ENCODE results near the gene ANXA2. TPM values are rescaled to one million over a fixed set of nuclear protein-coding genes. Genes with fewer than 3 reads are reported as not detected.

ANXA2 gene
- total RNA-seq, 2 experiments from 2014 or later = 65.9 to 80.2 TPM

DNA sequence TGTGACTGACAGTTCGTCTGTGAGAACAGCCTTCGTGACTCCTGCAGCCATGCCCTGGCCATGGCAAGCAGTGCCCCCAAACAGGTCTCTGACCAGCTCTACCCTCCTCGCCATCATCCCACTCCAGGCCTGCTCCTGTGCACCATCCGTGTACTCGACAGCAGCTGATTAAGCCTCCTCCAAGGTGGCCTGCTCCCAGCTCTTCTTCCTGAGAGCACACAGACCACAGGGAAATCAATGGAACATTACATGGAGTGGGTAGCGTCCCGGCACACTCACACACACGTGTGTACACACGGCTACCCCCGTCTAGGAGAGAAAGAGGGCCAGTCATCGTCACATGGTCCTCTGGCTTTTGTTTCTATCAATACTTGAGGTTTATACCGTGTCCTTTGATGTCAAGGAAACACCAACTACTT lies 21.1 kb downstream of the ANXA2 start:
- intact Hi-C loops (cut with DNase I, micrococcal nuclease) = no loop called here
- no peak overlapping the region for H3K27ac Mint-ChIP-seq
- H3K9me3 Mint-ChIP-seq (ENCODE audit: low read depth) = no peaks in the 10 kb centered on the region
- no peaks in the 10 kb centered on the region for H3K27me3 Mint-ChIP-seq
- ATAC-seq = no peak
- no peak for DNase-seq
- no peak overlapping the region for H3K4me3 Mint-ChIP-seq
- POLR2A ChIA-PET = interaction anchor here (0.6 kb wide), 1 partner anchor 29 kb away, joined by 3 read pairs; no protein-coding TSS in a partner anchor
- H3K4me1 Mint-ChIP-seq = no peaks in the 10 kb centered on the region
- peaks cover 6% of the 10 kb centered on the region for H3K36me3 Mint-ChIP-seq (ENCODE audit: low read depth)
- CTCF ChIA-PET = interaction anchor here (0.5 to 1.9 kb wide), 4 partner anchors 8 to 114 kb away, joined by 3 to 5 read pairs (median 4); no protein-coding TSS in a partner anchor

GRCh38 chr15:60375306-60375705 lies 22.5 kb downstream of the ANXA2 start:
- H3K4me1 Mint-ChIP-seq = peaks cover 13% of the 10 kb centered on the region
- H3K4me3 Mint-ChIP-seq = no peak overlapping the region
- no peaks in the 10 kb centered on the region for H3K27me3 Mint-ChIP-seq
- no peak for DNase-seq
- intact Hi-C loops (cut with DNase I, micrococcal nuclease) = no loop called here
- CTCF ChIA-PET = interaction anchor here (0.5 to 1.9 kb wide), 3 partner anchors 10 to 777 kb away, joined by 3 to 5 read pairs (median 3); no protein-coding TSS in a partner anchor
- POLR2A ChIA-PET = no interaction called here
- no peak overlapping the region for H3K27ac Mint-ChIP-seq
- H3K9me3 Mint-ChIP-seq (ENCODE audit: low read depth) = no peaks in the 10 kb centered on the region
- H3K36me3 Mint-ChIP-seq (ENCODE audit: low read depth) = peaks cover 2% of the 10 kb centered on the region
- no peak for ATAC-seq

DNA sequence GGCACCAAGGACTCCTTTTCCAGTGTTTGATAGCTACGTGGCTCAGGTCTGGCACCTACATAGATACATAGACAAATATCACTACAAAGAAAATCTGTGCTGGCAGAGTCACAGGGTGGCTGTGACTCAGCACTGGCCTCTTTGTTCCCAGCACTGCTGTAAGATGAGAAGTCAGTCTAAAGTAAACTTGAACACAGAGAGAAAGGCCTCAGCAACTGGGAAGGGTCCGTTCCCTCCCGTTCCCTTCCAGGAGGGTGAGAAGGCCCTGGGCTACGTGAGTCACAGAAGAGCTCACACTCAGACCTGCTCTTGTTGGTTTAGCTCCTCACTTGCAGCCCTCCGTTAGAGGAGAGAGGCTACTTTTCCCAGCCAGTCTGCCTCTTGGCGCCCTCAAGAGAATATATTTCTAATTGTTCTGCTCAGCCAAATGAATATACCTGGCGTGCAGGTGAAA lies 23.1 kb downstream of the ANXA2 start:
- H3K9me3 Mint-ChIP-seq (ENCODE audit: low read depth) = no peaks in the 10 kb centered on the region
- peaks cover 2% of the 10 kb centered on the region for H3K36me3 Mint-ChIP-seq (ENCODE audit: low read depth)
- intact Hi-C loops (cut with DNase I, micrococcal nuclease) = no loop called here

GRCh38 chr15:60374209-60374608 lies 23.6 kb downstream of the ANXA2 start:
- ChIA-PET POLR2A (no interaction called here), CTCF (interaction anchor here (1.0 to 1.1 kb wide), 2 partner anchors 46 to 134 kb away, joined by 3 read pairs; no protein-coding TSS in a partner anchor)
- DNase-seq (no peak), ATAC-seq (no peak)
- Mint-ChIP-seq H3K27ac (no peak overlapping the region), H3K27me3 (no peaks in the 10 kb centered on the region), H3K36me3 (ENCODE audit: low read depth) (peaks cover 2% of the 10 kb centered on the region), H3K4me3 (no peak overlapping the region), H3K9me3 (ENCODE audit: low read depth) (no peaks in the 10 kb centered on the region), H3K4me1 (peaks cover 13% of the 10 kb centered on the region)
- intact Hi-C loops (cut with DNase I, micrococcal nuclease) = no loop called here

More for the DNA sequence above, 23.1 kb downstream of the ANXA2 start:
- H3K4me1 Mint-ChIP-seq = peaks cover 13% of the 10 kb centered on the region
- ChIA-PET POLR2A (no interaction called here), CTCF (interaction anchor here (1.1 to 1.9 kb wide), 2 partner anchors 10 to 46 kb away, joined by 3 to 5 read pairs; no protein-coding TSS in a partner anchor)
- H3K27me3 Mint-ChIP-seq = no peaks in the 10 kb centered on the region
- H3K4me3 Mint-ChIP-seq = no peak overlapping the region
- DNase-seq (peak; percentile 21), ATAC-seq (peak; percentile 73)
- H3K27ac Mint-ChIP-seq = no peak overlapping the region

DNA sequence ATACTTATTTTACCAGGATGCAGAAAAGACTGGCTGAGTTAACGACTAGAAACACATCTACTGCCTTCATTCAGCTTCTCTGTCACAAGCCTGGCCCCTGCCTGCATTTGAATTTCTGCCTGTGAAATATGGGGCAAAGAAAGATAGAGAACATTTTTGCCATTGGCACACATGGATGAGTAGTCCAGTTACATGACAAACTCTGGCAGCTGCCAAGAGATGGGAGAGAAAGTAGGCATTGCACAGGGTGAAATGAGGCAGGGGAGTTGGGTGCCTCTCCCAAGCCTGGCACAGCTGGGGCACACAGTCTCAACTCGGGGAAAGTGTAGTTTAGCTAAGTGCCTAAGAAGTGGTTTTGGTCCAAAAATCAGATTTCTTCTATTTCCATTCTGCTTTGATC lies 24.0 kb downstream of the ANXA2 start:
- Mint-ChIP-seq H3K9me3 (ENCODE audit: low read depth) (no peaks in the 10 kb centered on the region), H3K36me3 (ENCODE audit: low read depth) (peaks cover 2% of the 10 kb centered on the region), H3K27me3 (no peaks in the 10 kb centered on the region), H3K4me3 (no peak overlapping the region), H3K4me1 (peaks cover 13% of the 10 kb centered on the region), H3K27ac (no peak overlapping the region)
- ATAC-seq (no peak), DNase-seq (no peak)
- ChIA-PET POLR2A (no interaction called here), CTCF (interaction anchor here (1.0 to 1.3 kb wide), 3 partner anchors 11 to 134 kb away, joined by 3 to 7 read pairs (median 3); no protein-coding TSS in a partner anchor)
- intact Hi-C loops (cut with DNase I, micrococcal nuclease) = no loop called here

DNA sequence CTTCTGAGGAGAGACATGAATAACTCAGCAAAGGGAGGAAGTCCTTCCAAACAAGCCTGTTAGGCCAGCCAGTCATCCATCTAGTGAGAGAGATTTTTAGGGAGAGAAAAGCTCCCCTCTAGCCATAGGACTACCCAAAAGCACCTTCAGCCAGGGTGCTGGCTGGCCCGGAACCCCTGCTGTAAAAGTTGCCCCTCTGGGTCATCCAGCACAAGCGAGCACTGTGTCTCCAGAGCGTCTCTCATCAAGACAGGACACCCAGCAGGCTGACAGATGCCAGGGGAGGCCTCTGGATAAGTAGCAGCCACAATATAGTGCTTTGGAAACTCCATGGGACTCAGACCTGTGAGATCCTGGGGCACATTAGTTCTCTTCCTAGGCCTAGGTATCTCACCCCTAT lies 24.5 kb downstream of the ANXA2 start:
- ChIA-PET POLR2A (no interaction called here), CTCF (interaction anchor here (1.0 to 1.3 kb wide), 2 partner anchors 11 to 135 kb away, joined by 3 to 7 read pairs; no protein-coding TSS in a partner anchor)
- no peaks in the 10 kb centered on the region for H3K27me3 Mint-ChIP-seq
- peaks cover 2% of the 10 kb centered on the region for H3K36me3 Mint-ChIP-seq (ENCODE audit: low read depth)
- H3K9me3 Mint-ChIP-seq (ENCODE audit: low read depth) = no peaks in the 10 kb centered on the region
- no peak for DNase-seq
- H3K4me1 Mint-ChIP-seq = peaks cover 13% of the 10 kb centered on the region
- ATAC-seq = no peak
- H3K4me3 Mint-ChIP-seq = no peak overlapping the region
- H3K27ac Mint-ChIP-seq = no peak overlapping the region
- intact Hi-C loops (cut with DNase I, micrococcal nuclease) = no loop called here

- H3K27ac Mint-ChIP-seq = no peak overlapping the region
- H3K36me3 Mint-ChIP-seq (ENCODE audit: low read depth) = peaks cover 2% of the 10 kb centered on the region
These were observed 25.0 kb downstream of the ANXA2 start for GRCh38 chr15:60372756-60373155.

GRCh38 chr15:60372227-60372626 lies 25.6 kb downstream of the ANXA2 start:
- H3K36me3 Mint-ChIP-seq (ENCODE audit: low read depth) = peaks cover 2% of the 10 kb centered on the region
- intact Hi-C loops (cut with DNase I, micrococcal nuclease) = no loop called here
- CTCF ChIA-PET = interaction anchor here (1.3 to 1.4 kb wide), 2 partner anchors 10 to 13 kb away, joined by 4 to 7 read pairs; no protein-coding TSS in a partner anchor

More at GRCh38 chr15:60372756-60373155, 25.0 kb downstream of the ANXA2 start:
- ChIA-PET POLR2A (no interaction called here), CTCF (interaction anchor here (1.3 to 1.4 kb wide), 2 partner anchors 10 to 13 kb away, joined by 4 to 7 read pairs; no protein-coding TSS in a partner anchor)
- no peak for DNase-seq
- H3K4me1 Mint-ChIP-seq = peaks cover 13% of the 10 kb centered on the region
- no peaks in the 10 kb centered on the region for H3K27me3 Mint-ChIP-seq
- no peak overlapping the region for H3K4me3 Mint-ChIP-seq
- intact Hi-C loops (cut with DNase I, micrococcal nuclease) = no loop called here
- no peak for ATAC-seq
- H3K9me3 Mint-ChIP-seq (ENCODE audit: low read depth) = no peaks in the 10 kb centered on the region

GRCh38 chr15:60371175-60372051 lies 26.4 kb downstream of the ANXA2 start:
- peak; percentile 39 for ATAC-seq
- H3K4me1 Mint-ChIP-seq = peaks cover 13% of the 10 kb centered on the region
- ChIA-PET CTCF (interaction anchor here (1.4 kb wide), 1 partner anchor 12 kb away, joined by 4 read pairs; no protein-coding TSS in a partner anchor), POLR2A (no interaction called here)
- no peak overlapping the region for H3K27ac Mint-ChIP-seq
- DNase-seq = peak; percentile 52
- intact Hi-C loops (cut with DNase I, micrococcal nuclease) = no loop called here
- H3K27me3 Mint-ChIP-seq = no peaks in the 10 kb centered on the region
- peaks cover 2% of the 10 kb centered on the region for H3K36me3 Mint-ChIP-seq (ENCODE audit: low read depth)
- H3K4me3 Mint-ChIP-seq = no peak overlapping the region
- H3K9me3 Mint-ChIP-seq (ENCODE audit: low read depth) = no peaks in the 10 kb centered on the region

More at GRCh38 chr15:60372227-60372626, 25.6 kb downstream of the ANXA2 start:
- DNase-seq (no peak), ATAC-seq (no peak)
- POLR2A ChIA-PET = no interaction called here
- Mint-ChIP-seq H3K27ac (no peak overlapping the region), H3K4me3 (no peak overlapping the region), H3K9me3 (ENCODE audit: low read depth) (no peaks in the 10 kb centered on the region), H3K27me3 (no peaks in the 10 kb centered on the region), H3K4me1 (peaks cover 13% of the 10 kb centered on the region)

DNA sequence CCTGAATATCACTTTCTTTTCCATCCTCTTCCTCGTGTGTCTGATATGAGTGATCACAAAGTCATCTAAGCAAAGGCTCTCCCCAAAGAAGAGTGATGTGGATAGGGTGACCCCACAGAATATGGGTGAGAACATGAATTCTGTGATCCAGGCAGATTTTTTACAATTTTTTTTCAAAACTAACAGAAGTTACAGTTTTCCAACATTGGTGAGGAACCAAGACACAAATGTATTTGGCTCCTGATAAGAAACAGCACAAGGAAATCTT lies 27.0 kb downstream of the ANXA2 start:
- Mint-ChIP-seq H3K4me1 (peaks cover 13% of the 10 kb centered on the region), H3K4me3 (no peak overlapping the region), H3K9me3 (ENCODE audit: low read depth) (no peaks in the 10 kb centered on the region), H3K27me3 (no peaks in the 10 kb centered on the region), H3K36me3 (ENCODE audit: low read depth) (peaks cover 2% of the 10 kb centered on the region), H3K27ac (no peak overlapping the region)
- intact Hi-C loops (cut with DNase I, micrococcal nuclease) = no loop called here
- POLR2A ChIA-PET = no interaction called here
- DNase-seq = no peak
- no peak for ATAC-seq
- CTCF ChIA-PET = no interaction called here

- POLR2A ChIA-PET = no interaction called here
- no peaks in the 10 kb centered on the region for H3K27me3 Mint-ChIP-seq
These were observed 27.5 kb downstream of the ANXA2 start for GRCh38 chr15:60370105-60370868.

More at GRCh38 chr15:60370105-60370868, 27.5 kb downstream of the ANXA2 start:
- Mint-ChIP-seq H3K4me1 (peaks cover 13% of the 10 kb centered on the region), H3K9me3 (ENCODE audit: low read depth) (no peaks in the 10 kb centered on the region), H3K36me3 (ENCODE audit: low read depth) (peaks cover 2% of the 10 kb centered on the region), H3K4me3 (no peak overlapping the region), H3K27ac (no peak overlapping the region)
- ATAC-seq (peak; percentile 6), DNase-seq (no peak)
- CTCF ChIA-PET = no interaction called here
- intact Hi-C loops (cut with DNase I, micrococcal nuclease) = no loop called here

Measured in activated CD4-positive, alpha-beta T cell treated with anti-CD3 and anti-CD28 coated beads for 36 hours (primary cell).